GM18502 (cell line): ENCODE data around the gene RBM38.

Experiments used
- ATAC-seq: cut with Tn5 transposase; IDR thresholded peaks from one replicate; pipeline ENCODE4 v1.9.1; 2021; ENCODE audit warnings: mild to moderate bottlenecking; ENCODE audit not compliant: unreplicated experiment, poor library complexity

RBM38 gene

GRCh38 chr20:57374343-57374930 lies 16.8 kb upstream of the RBM38 start:
- ATAC-seq, result no peak

- ATAC-seq, result no peak
Measured at GRCh38 chr20:57374931-57375651, 16.1 kb upstream of the RBM38 start.

- ATAC-seq, result no peak
Measured at GRCh38 chr20:57375652-57376230, 15.5 kb upstream of the RBM38 start.

GRCh38 chr20:57377350-57377749 lies 13.8 kb upstream of the RBM38 start:
- no peak for ATAC-seq

- no peak for ATAC-seq
Measured at GRCh38 chr20:57378107-57378506, 13.1 kb upstream of the RBM38 start.

- no peak for ATAC-seq
Measured at GRCh38 chr20:57378646-57379262, 12.4 kb upstream of the RBM38 start.

GRCh38 chr20:57379263-57379647 lies 11.9 kb upstream of the RBM38 start:
- ATAC-seq, result no peak

- ATAC-seq, result no peak
Measured at GRCh38 chr20:57380081-57380750, 11.0 kb upstream of the RBM38 start.

GRCh38 chr20:57381596-57382503 lies 9.3 kb upstream of the RBM38 start:
- no peak for ATAC-seq

- no peak for ATAC-seq
Measured at GRCh38 chr20:57382516-57382915, 8.7 kb upstream of the RBM38 start.

GRCh38 chr20:57383447-57384347 lies 7.5 kb upstream of the RBM38 start:
- ATAC-seq, result no peak

GRCh38 chr20:57384486-57384885 lies 6.7 kb upstream of the RBM38 start:
- ATAC-seq, result no peak

- ATAC-seq, result no peak
Measured at GRCh38 chr20:57384953-57385761, 6.0 kb upstream of the RBM38 start.

GRCh38 chr20:57385940-57386339 lies 5.3 kb upstream of the RBM38 start:
- no peak for ATAC-seq

- ATAC-seq, result no peak
Measured at GRCh38 chr20:57386762-57387161, 4.4 kb upstream of the RBM38 start.

- no peak for ATAC-seq
Measured at GRCh38 chr20:57387463-57387862, 3.7 kb upstream of the RBM38 start.

GRCh38 chr20:57387945-57388371 lies 3.2 kb upstream of the RBM38 start:
- no peak for ATAC-seq
